Caco-2 (cell line): ENCODE data around the gene TEPSIN. TPM values are rescaled to one million over a fixed set of nuclear protein-coding genes. Genes with fewer than 3 reads are reported as not detected.

ENCODE experiments used
- BruUV-seq: library from RNA; stranded (reverse); fragments of 400-500 nt; replicated peaks from 2 replicates; lab custom pipeline; 2021; lab: Mats Ljungman, UMichigan
- CTCF ChIA-PET: fragments of 300-600 bp; sonication (Branson Sonifier 250); formaldehyde crosslinking; loops from one replicate; lab custom pipeline; 2022; ENCODE audit warnings: antibody characterized with exemption; lab: Charles Lee
- POLR2A ChIA-PET: fragments of 300-600 bp; sonication (Branson Sonifier 250); formaldehyde crosslinking; loops from one replicate; lab custom pipeline; 2022; ENCODE audit warnings: antibody characterized with exemption; lab: Charles Lee
- DNase-seq, 2 experiments: peaks; one replicate each; pipeline versions ENCODE4 v3.0.0 to v3.0.0-alpha.2; 2020 to 2022
- H3K27me3 ChIP-seq: replicated peaks from 2 replicates; pipeline ENCODE4 v1.6.0; 2011; ENCODE audit warnings: low read length; ENCODE audit not compliant: control insufficient read depth, insufficient read depth
- H3K36me3 ChIP-seq: 2 replicates; pipeline ENCODE4 v1.5.1; 2011; ENCODE audit warnings: low read length; ENCODE audit not compliant: control insufficient read depth, insufficient read depth
- H3K4me1 ChIP-seq: fragments of 250-450 bp; sonication (Bioruptor Pico); 2 replicates; pipeline ENCODE4 v1.5.1; 2020; ENCODE audit warnings: mild to moderate bottlenecking
- H3K4me3 ChIP-seq: 2 replicates; pipeline ENCODE4 v1.5.1; 2011; ENCODE audit warnings: low read depth, mild to moderate bottlenecking, control low read depth, low read length
- H3K9me3 ChIP-seq: fragments of 250-450 bp; sonication (Bioruptor Pico); 2 replicates; pipeline ENCODE4 v1.5.1; 2020; ENCODE audit warnings: mild to moderate bottlenecking, moderate library complexity
- H3K27ac Mint-ChIP-seq: one replicate; pipeline ENCODE4 v1.8.0; 2022; ENCODE audit warnings: mixed read lengths; ENCODE audit not compliant: unreplicated experiment
- H3K27me3 Mint-ChIP-seq: one replicate; pipeline ENCODE4 v1.8.0; 2022; ENCODE audit warnings: mixed read lengths; ENCODE audit not compliant: insufficient read depth, unreplicated experiment
- H3K36me3 Mint-ChIP-seq: one replicate; pipeline ENCODE4 v1.8.0; 2022; ENCODE audit warnings: mild to moderate bottlenecking, mixed read lengths; ENCODE audit not compliant: insufficient read depth, unreplicated experiment
- H3K4me1 Mint-ChIP-seq: one replicate; pipeline ENCODE4 v1.8.0; 2022; ENCODE audit warnings: low read depth, mixed read lengths; ENCODE audit not compliant: unreplicated experiment
- H3K4me3 Mint-ChIP-seq: one replicate; pipeline ENCODE4 v1.8.0; 2022; ENCODE audit warnings: mild to moderate bottlenecking, moderate library complexity, mixed read lengths; ENCODE audit not compliant: unreplicated experiment
- H3K9me3 Mint-ChIP-seq: one replicate; pipeline ENCODE4 v1.8.0; 2022; ENCODE audit warnings: mixed read lengths; ENCODE audit not compliant: unreplicated experiment
- CTCF ChIP-seq, 2 experiments: fragments of 200-600 bp in 1 of 2; IDR thresholded peaks; 1 replicate in 1 of 2; 2 replicates in 1 of 2; pipeline versions ENCODE4 v1.5.1 to v1.8.0; 2011 to 2022; ENCODE audit warnings: antibody characterized with exemption in 1 of 2, control low read depth in 1 of 2, inconsistent platforms in 1 of 2, low read depth in 1 of 2, low read length in 1 of 2, mild to moderate bottlenecking in 1 of 2, moderate library complexity in 1 of 2; ENCODE audit not compliant: insufficient read depth in 1 of 2, severe bottlenecking in 1 of 2, unreplicated experiment in 1 of 2
- intact Hi-C: fragments of 100-400 bp; cut with micrococcal nuclease; formaldehyde crosslinking; loops from one replicate; pipeline ENCODE4 v1.10.0; 2022; ENCODE audit not compliant: unreplicated experiment
- total RNA-seq: library from RNA; stranded (reverse); gene quantifications from 2 replicates; pipeline ENCODE4 v1.2.3, GENCODE V29; 2022

Gene TEPSIN
- total RNA-seq, 1 experiment from 2014 or later = 40.3 TPM

DNA sequence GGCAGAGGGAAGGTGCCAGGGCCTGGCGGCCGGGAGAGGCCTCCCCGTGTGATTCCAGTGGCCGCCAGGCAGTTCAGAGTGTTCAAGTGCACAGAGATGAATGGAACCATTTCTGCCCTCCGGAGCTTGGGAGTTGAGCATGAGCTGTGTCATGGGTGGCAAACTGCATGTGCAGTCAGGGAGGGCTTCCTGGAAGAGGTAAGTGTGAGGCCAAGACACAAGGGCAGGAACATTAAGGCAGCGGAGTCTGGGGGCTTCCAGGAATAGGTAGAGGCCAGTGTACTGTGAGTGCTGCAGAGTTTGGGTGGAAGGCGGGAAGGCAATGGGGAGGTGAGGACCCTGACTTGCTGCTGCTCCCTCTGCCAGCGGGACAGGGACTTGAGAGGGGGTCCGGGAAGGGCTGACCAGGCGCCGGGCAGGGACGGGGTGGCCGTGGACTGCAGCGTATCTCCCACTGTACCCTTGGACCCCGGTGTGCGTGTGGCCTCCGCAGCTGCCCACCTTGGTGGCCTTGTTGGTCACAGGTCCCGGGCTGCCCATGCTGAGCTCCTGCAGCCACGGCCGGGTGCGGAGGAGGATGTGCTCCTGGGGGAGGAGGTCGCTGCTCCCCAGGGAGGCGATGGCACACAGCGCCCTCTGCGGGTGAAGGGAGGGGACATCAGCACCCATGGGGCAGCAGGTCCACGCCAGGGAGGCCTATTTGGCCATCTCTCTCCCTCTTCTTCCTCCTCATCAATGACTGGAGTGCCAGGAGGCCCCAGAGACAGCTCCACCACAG lies 8.6 kb downstream of the TEPSIN start:
- Mint-ChIP-seq H3K4me1 (peaks cover 10% of the 10 kb centered on the region), H3K9me3 (no peaks in the 10 kb centered on the region), H3K4me3 (no peak overlapping the region), H3K27ac (no peak overlapping the region), H3K27me3 (no peaks in the 10 kb centered on the region), H3K36me3 (peaks cover 30% of the 10 kb centered on the region)
- Histone ChIP-seq H3K9me3 (0 out of 2 replicates have a peak, but pooled peaks cover 3% of the 10 kb centered on the region), H3K36me3 (peaks cover 5% of the 10 kb centered on the region), H3K27me3 (no peaks in the 10 kb centered on the region), H3K4me1 (peaks cover 15% of the 10 kb centered on the region), H3K4me3 (no peak overlapping the region)
- POLR2A ChIA-PET = no interaction called here
- TF ChIP-seq CTCF (IDR thresholded peaks at IDR 0.05; ENCODE audit: insufficient read depth in 1 of 2, low read depth in 1 of 2, low read length in 1 of 2, severe bottlenecking in 1 of 2, unreplicated experiment in 1 of 2) = peak; percentile 17 to 48
- CTCF ChIA-PET = interaction anchor here (1.3 kb wide), 1 partner anchor 87 kb away, joined by 3 read pairs; no protein-coding TSS in a partner anchor
- intact Hi-C loops = no loop called here
- no peak for DNase-seq
- no TSS peak for BruUV-seq

- no peaks in the 10 kb centered on the region for H3K9me3 Mint-ChIP-seq
- no peak for TF ChIP-seq CTCF (IDR thresholded peaks at IDR 0.05; ENCODE audit: insufficient read depth in 1 of 2, low read depth in 1 of 2, low read length in 1 of 2, severe bottlenecking in 1 of 2, unreplicated experiment in 1 of 2)
Observed at GRCh38 chr17:81229666-81229920, 9.3 kb downstream of the TEPSIN start.

DNA sequence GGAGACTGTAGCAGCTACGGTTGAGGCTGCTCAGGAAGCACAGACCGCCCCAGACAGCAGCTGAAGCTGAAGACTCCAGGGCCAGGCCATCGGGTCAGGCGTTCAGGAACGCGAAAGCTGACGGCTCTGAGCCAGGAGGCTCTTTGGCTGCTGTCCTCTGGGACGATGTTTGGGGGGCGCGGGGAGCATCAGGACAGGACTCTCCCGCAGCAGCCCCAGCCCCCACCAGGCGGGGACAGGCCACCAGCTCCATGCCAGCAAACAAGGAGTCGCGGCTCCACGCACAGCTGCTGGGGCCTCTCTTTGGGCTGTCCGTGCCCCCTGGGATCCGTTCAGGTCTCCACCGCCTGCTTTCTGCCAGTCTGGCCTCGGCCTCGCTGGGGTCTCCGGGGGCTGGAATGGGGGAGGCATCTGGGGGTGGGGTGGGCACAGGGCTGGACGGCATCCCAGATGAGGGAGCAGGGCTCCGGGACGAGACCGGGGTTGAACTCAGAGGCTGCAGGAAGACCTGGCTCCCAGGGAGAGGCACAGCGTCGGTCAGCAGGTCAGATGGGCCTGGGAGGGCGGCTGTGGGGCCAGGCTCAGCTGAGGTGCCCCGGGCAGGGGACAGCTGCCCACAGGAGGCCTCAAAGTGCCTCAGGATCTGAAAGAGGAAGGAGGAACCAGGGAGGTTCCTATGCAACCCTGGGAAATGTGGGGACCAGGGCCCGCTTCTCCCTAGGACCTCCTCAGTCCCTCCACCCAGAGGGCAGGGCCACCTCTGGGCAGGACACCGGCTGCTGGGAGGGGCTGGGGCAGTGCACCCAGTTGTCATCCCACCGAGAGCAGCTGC lies 9.8 kb downstream of the TEPSIN start:
- Mint-ChIP-seq H3K9me3 (no peaks in the 10 kb centered on the region), H3K27ac (no peak overlapping the region), H3K4me1 (no peaks in the 10 kb centered on the region), H3K27me3 (no peaks in the 10 kb centered on the region), H3K4me3 (no peak overlapping the region), H3K36me3 (peaks cover 22% of the 10 kb centered on the region)
- Histone ChIP-seq H3K4me1 (peaks cover 6% of the 10 kb centered on the region), H3K36me3 (peaks cover 5% of the 10 kb centered on the region), H3K4me3 (no peak overlapping the region), H3K9me3 (0 out of 2 replicates have a peak, but pooled peaks cover 3% of the 10 kb centered on the region), H3K27me3 (no peaks in the 10 kb centered on the region)
- ChIA-PET POLR2A (no interaction called here), CTCF (no interaction called here)
- no TSS peak for BruUV-seq
- intact Hi-C loops = no loop called here
- TF ChIP-seq CTCF (IDR thresholded peaks at IDR 0.05; ENCODE audit: insufficient read depth in 1 of 2, low read depth in 1 of 2, low read length in 1 of 2, severe bottlenecking in 1 of 2, unreplicated experiment in 1 of 2) = no peak
- no peak for DNase-seq

More at GRCh38 chr17:81229666-81229920, 9.3 kb downstream of the TEPSIN start:
- H3K27me3 ChIP-seq = no peaks in the 10 kb centered on the region
- peaks cover 10% of the 10 kb centered on the region for H3K4me1 ChIP-seq
- 0 out of 2 replicates have a peak, but pooled peaks cover 3% of the 10 kb centered on the region for H3K9me3 ChIP-seq
- Mint-ChIP-seq H3K27ac (no peak overlapping the region), H3K27me3 (no peaks in the 10 kb centered on the region), H3K4me3 (no peak overlapping the region), H3K4me1 (peaks cover 3% of the 10 kb centered on the region), H3K36me3 (peaks cover 26% of the 10 kb centered on the region)
- no TSS peak for BruUV-seq
- H3K36me3 ChIP-seq = peaks cover 5% of the 10 kb centered on the region
- intact Hi-C loops = no loop called here
- CTCF ChIA-PET = no interaction called here
- H3K4me3 ChIP-seq = no peak overlapping the region
- POLR2A ChIA-PET = no interaction called here
- no peak for DNase-seq
